Activated CD4-positive, alpha-beta T cell treated with anti-CD3 and anti-CD28 coated beads, Interleukin-2, amount 50 U/mL, for 24 hours (primary cell): ENCODE measurements around the gene CFAP20DC.
"Not testable (repeated sequence)": the region's sequence is repeated elsewhere in the genome, so short reads cannot be mapped to it uniquely, and the experiment has no call there.

Experiments
- DNase-seq, 2 donors: peaks; one replicate each; pipeline ENCODE4 v3.0.0-alpha.2; 2020; ENCODE audit warnings: low read depth in 1 of 2, low spot score in 1 of 2

CFAP20DC gene

DNA sequence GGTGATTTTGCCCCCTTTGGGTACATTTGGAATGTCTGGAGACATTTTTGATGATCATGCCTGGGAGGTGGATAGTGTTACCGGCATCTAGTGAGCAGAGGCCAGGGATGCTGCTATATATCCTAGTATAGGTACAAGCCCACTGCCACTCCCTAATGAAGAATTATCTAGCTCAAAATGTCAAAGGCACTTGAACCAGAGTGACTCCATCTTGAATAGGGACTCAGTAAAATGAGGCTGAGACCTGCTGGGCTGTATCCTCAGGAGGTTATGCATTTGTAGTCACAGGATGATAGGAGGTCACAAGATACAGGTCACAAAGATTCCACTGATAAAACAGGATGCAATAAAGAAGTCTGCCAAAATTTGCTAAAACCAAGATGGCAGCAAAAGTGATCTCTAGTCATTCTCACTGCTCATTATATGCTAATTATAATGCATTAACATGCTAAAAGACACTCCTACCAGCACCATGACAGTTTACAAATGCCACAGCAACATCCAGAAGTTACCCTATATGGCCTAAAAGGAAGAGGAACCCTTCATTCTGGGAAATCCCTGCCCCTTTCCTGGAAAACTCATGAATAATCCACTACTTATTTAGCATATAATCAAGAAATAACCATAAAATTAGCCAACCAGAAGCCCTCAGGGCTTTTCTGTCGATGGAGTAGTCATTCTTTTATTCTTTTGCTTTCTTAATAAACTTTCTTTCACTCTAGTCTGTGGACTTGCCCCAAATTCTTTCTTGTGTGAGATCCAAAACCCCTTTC, 343.2 kb downstream of the CFAP20DC start:
- no peak for DNase-seq

- DNase-seq: no peak
Measured at GRCh38 chr3:58704745-58705144, 345.1 kb downstream of the CFAP20DC start.

- not testable (repeated sequence) for DNase-seq
Measured at GRCh38 chr3:58704304-58704703, 345.5 kb downstream of the CFAP20DC start.

DNA sequence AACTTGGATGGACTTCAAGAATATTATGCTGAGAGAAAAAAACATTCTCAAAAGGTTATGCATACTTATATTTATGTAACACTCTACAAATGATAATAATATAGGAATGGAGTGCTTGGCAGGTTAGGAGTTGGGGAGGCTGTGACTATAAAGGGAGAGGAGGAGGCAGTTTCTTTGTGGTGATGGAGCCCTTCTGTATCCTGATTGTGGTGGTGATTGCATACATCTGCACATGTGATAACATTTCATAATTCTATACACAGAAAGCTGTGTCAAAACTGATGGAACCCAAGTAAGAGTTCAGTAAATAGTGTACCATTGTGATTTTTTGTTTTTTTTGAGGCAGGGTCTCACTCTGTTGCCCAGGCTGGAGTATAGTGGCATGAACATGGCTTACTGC, 351.6 kb downstream of the CFAP20DC start:
- DNase-seq: no peak

- DNase-seq: no peak
Measured at GRCh38 chr3:58697561-58697960, 352.3 kb downstream of the CFAP20DC start.

- DNase-seq: not testable (repeated sequence)
Measured at GRCh38 chr3:58696813-58697212, 353.0 kb downstream of the CFAP20DC start.

DNA sequence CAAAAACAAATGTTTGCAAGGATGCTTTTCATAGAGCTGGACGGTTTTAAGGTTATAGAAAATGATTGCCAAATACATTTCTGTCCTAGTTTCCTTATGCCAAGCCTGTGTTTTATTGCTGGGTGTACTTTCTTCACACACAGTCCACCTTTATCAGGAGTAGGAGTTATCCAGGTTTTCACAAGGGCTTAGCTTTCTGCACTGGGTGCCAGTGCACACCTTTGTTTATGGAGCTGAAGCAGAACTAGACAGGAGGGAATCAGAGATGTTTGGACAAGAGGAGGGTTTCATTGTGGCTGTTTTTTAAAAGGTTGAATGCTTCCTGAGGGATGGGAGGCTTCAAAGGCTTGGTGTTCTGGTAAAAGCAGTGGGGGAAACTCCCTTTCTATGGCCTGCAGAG, 353.7 kb downstream of the CFAP20DC start:
- DNase-seq: no peak

DNA sequence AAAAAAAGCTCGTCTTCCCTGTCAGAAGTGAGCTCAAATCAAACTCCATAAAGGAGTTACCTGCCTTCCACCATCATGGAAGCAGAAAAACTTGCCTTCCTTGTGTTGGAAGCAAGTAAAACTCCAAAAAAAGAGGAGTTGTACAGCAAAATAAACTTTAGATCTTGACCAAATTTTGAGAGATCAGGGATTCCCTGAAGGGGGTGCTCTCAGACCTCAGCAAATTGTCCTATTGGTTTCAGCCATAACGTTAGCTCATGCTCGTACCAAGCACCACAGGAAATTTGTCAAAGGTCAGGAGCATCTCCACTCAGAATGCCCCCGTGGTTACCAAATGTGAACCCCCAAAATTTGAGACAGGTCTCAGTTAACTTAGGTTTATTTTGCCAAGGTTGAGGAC, 354.5 kb downstream of the CFAP20DC start:
- DNase-seq: not testable (repeated sequence)

GRCh38 chr3:58693940-58694850, 355.6 kb downstream of the CFAP20DC start:
- DNase-seq: no peak

- DNase-seq: no peak
Measured at GRCh38 chr3:58692484-58692883, 357.3 kb downstream of the CFAP20DC start.
